H9 (cell line): ENCODE results near the gene UGT1A6. TPM values are rescaled to one million over a fixed set of nuclear protein-coding genes. Genes with fewer than 3 reads are reported as not detected.
A peak's percentile ranks its signal among the peaks of the same experiment; 100 is the strongest.

Experiments
- DNase-seq: peaks from one replicate; pipeline ENCODE4 v3.0.0-alpha.2; 2017
- H2AFZ ChIP-seq: one replicate; pipeline ENCODE4 v1.6.1; 2013; ENCODE audit warnings: mild to moderate bottlenecking, low read length, control low read depth, moderate library complexity
- H2AK5ac ChIP-seq: 2 replicates; pipeline ENCODE4 v1.6.1; 2013; ENCODE audit warnings: low read length, control low read depth, mixed read lengths; ENCODE audit not compliant: insufficient read length
- H2BK120ac ChIP-seq: one replicate; pipeline ENCODE4 v1.6.1; 2013; ENCODE audit warnings: low read depth, mild to moderate bottlenecking, low read length, control low read depth, inconsistent platforms; ENCODE audit not compliant: poor library complexity, severe bottlenecking
- H2BK12ac ChIP-seq: 2 replicates; pipeline ENCODE4 v1.6.1; 2013; ENCODE audit warnings: low read length, control low read depth, mixed read lengths, low read depth; ENCODE audit not compliant: insufficient read length
- H2BK15ac ChIP-seq: 2 replicates; pipeline ENCODE4 v1.6.1; 2013; ENCODE audit warnings: low read depth, low read length, control low read depth
- H2BK20ac ChIP-seq: one replicate; pipeline ENCODE4 v1.6.1; 2013; ENCODE audit warnings: low read depth, mild to moderate bottlenecking, low read length, control low read depth, inconsistent platforms; ENCODE audit not compliant: poor library complexity, severe bottlenecking
- H2BK5ac ChIP-seq: 2 replicates; pipeline ENCODE4 v1.6.1; 2013; ENCODE audit warnings: low read length, control low read depth, mixed read lengths; ENCODE audit not compliant: insufficient read length
- H3K14ac ChIP-seq: 2 replicates; pipeline ENCODE4 v1.6.1; 2013; ENCODE audit warnings: low read length, control low read depth; ENCODE audit not compliant: insufficient read depth
- H3K18ac ChIP-seq: 2 replicates; pipeline ENCODE4 v1.6.1; 2013; ENCODE audit warnings: low read depth, mild to moderate bottlenecking, mixed read lengths, low read length, control low read depth; ENCODE audit not compliant: insufficient read length
- H3K23ac ChIP-seq: 2 replicates; pipeline ENCODE4 v1.6.1; 2013; ENCODE audit warnings: low read length, control low read depth, mixed read lengths, low read depth; ENCODE audit not compliant: insufficient read length
- H3K23me2 ChIP-seq: 2 replicates; pipeline ENCODE4 v1.6.1; 2013; ENCODE audit warnings: low read depth, mild to moderate bottlenecking, mixed read lengths, low read length, control low read depth; ENCODE audit not compliant: insufficient read length, poor library complexity, severe bottlenecking
- H3K27ac ChIP-seq: 2 replicates; pipeline ENCODE4 v1.5.1; 2013; ENCODE audit warnings: low read length, control low read depth, mixed read lengths, low read depth; ENCODE audit not compliant: insufficient read length
- H3K27me3 ChIP-seq: 2 replicates; pipeline ENCODE4 v1.6.1; 2013; ENCODE audit warnings: low read length, control low read depth, inconsistent platforms; ENCODE audit not compliant: insufficient read depth
- H3K4ac ChIP-seq: 2 replicates; pipeline ENCODE4 v1.6.1; 2013; ENCODE audit warnings: low read depth, mild to moderate bottlenecking, control low read depth, inconsistent platforms, low read length, moderate library complexity
- H3K4me1 ChIP-seq: 2 replicates; pipeline ENCODE4 v1.6.1; 2013; ENCODE audit warnings: low read length, control low read depth, inconsistent platforms; ENCODE audit not compliant: insufficient read depth
- H3K4me2 ChIP-seq: 2 replicates; pipeline ENCODE4 v1.6.1; 2013; ENCODE audit warnings: low read length, control low read depth, mixed read lengths; ENCODE audit not compliant: insufficient read length, insufficient read depth
- H3K56ac ChIP-seq: 2 replicates; pipeline ENCODE4 v1.6.1; 2013; ENCODE audit warnings: low read depth, mild to moderate bottlenecking, mixed read lengths, low read length, control low read depth; ENCODE audit not compliant: insufficient read length
- H3K79me1 ChIP-seq: 2 replicates; pipeline ENCODE4 v1.6.1; 2013; ENCODE audit warnings: low read depth, mild to moderate bottlenecking, moderate library complexity, low read length, control low read depth, inconsistent platforms; ENCODE audit not compliant: insufficient read depth, poor library complexity, severe bottlenecking
- H3K79me2 ChIP-seq: 2 replicates; pipeline ENCODE4 v1.6.1; 2013; ENCODE audit warnings: low read length, control low read depth, inconsistent platforms; ENCODE audit not compliant: insufficient read depth
- H3K9ac ChIP-seq: 2 replicates; pipeline ENCODE4 v1.6.1; 2013; ENCODE audit warnings: low read length, control low read depth, mixed read lengths; ENCODE audit not compliant: insufficient read length; ENCODE audit errors: extremely low read depth
- H3K9me3 ChIP-seq: one replicate; pipeline ENCODE4 v1.6.1; 2013; ENCODE audit warnings: low read depth, low read length, inconsistent platforms; ENCODE audit not compliant: control insufficient read depth
- H3T11ph ChIP-seq: one replicate; pipeline ENCODE4 v1.6.1; 2013; ENCODE audit warnings: mild to moderate bottlenecking, low read length, control low read depth, inconsistent platforms
- H4K20me1 ChIP-seq: one replicate; pipeline ENCODE4 v1.6.1; 2013; ENCODE audit not compliant: control insufficient read depth, insufficient read length, insufficient read depth
- H4K5ac ChIP-seq: 2 replicates; pipeline ENCODE4 v1.6.1; 2013; ENCODE audit warnings: low read depth, mild to moderate bottlenecking, mixed read lengths, low read length, control low read depth; ENCODE audit not compliant: insufficient read length
- H4K8ac ChIP-seq: replicated peaks from 2 replicates; pipeline ENCODE4 v1.6.1; 2013; ENCODE audit warnings: low read length, control low read depth, mixed read lengths, low read depth; ENCODE audit not compliant: insufficient read length
- H4K91ac ChIP-seq: 2 replicates; pipeline ENCODE4 v1.6.1; 2013; ENCODE audit warnings: low read depth, mild to moderate bottlenecking, moderate library complexity, mixed read lengths, low read length, control low read depth; ENCODE audit not compliant: insufficient read length
- H3K27ac Mint-ChIP-seq, 3 experiments: 2 replicates in 2 of 3; 3 replicates in 1 of 3; pipeline ENCODE4 v1.8.0; 2020 to 2021; ENCODE audit warnings: mixed read lengths in 3 of 3, mild to moderate bottlenecking in 1 of 3, moderate library complexity in 1 of 3
- H3K27me3 Mint-ChIP-seq: 2 replicates; pipeline ENCODE4 v1.8.0; 2021; ENCODE audit warnings: low read depth, mild to moderate bottlenecking, moderate library complexity, mixed read lengths
- H3K36me3 Mint-ChIP-seq, 3 experiments: 2 replicates in 2 of 3; 3 replicates in 1 of 3; pipeline ENCODE4 v1.8.0; 2020 to 2021; ENCODE audit warnings: low read depth in 3 of 3, mixed read lengths in 3 of 3; ENCODE audit not compliant: insufficient read depth in 1 of 3
- H3K4me1 Mint-ChIP-seq, 2 experiments: 2 replicates each; pipeline ENCODE4 v1.8.0; 2020; ENCODE audit warnings: mixed read lengths in 2 of 2
- H3K4me3 Mint-ChIP-seq, 2 experiments: 2 replicates in 1 of 2; 3 replicates in 1 of 2; pipeline ENCODE4 v1.8.0; 2020 to 2021; ENCODE audit warnings: mild to moderate bottlenecking in 2 of 2, mixed read lengths in 2 of 2, moderate library complexity in 1 of 2
- H3K9me3 Mint-ChIP-seq, 2 experiments: 2 replicates in 1 of 2; 3 replicates in 1 of 2; pipeline ENCODE4 v1.8.0; 2020; ENCODE audit warnings: mild to moderate bottlenecking in 2 of 2, mixed read lengths in 2 of 2, moderate library complexity in 1 of 2
- CTCF ChIP-seq: fragments of 200-600 bp; sonication (generic); conservative IDR thresholded peaks from 3 replicates; pipeline ENCODE4 v1.8.0; 2021; ENCODE audit warnings: antibody characterized with exemption, mild to moderate bottlenecking
- WGBS: extraction: QIAGEN DNeasy Blood & Tissue Kit; methylation state at CpG from one replicate; pipeline ENCODE4 v1.1.7; 2013; ENCODE audit warnings: missing lambda C conversion rate, low lambda C conversion rate, mixed read lengths; ENCODE audit not compliant: insufficient read length; ENCODE audit errors: extremely low coverage; 5-methylcytosine and 5-hydroxymethylcytosine counted together
- total RNA-seq: library from RNA; stranded (reverse); gene quantifications from 2 replicates; pipeline ENCODE4 v1.2.1, GENCODE V29; 2021

The UGT1A6 gene
- total RNA-seq, 1 experiment from 2014 or later, result not detected

- WGBS, result no CpG with 5 or more reads among the region's 6 CpGs
- Histone ChIP-seq H3K4ac (no peak overlapping the region), H4K5ac (no peak overlapping the region), H3K18ac (no peak overlapping the region), H3K56ac (no peak overlapping the region), H2BK20ac (no peak overlapping the region), H3K4me1 (peaks cover 3% of the 10 kb centered on the region; the same call in 1 of the 2 replicates), H4K91ac (no peak overlapping the region), H3K27me3 (no peaks in the 10 kb centered on the region), H3K27ac (no peak overlapping the region), H3K79me2 (no peaks in the 10 kb centered on the region), H2BK5ac (no peak overlapping the region), H4K8ac (no peak overlapping the region), H4K20me1 (no peaks in the 10 kb centered on the region), H3K14ac (no peak overlapping the region), H2BK15ac (no peak overlapping the region), H3T11ph (no peak overlapping the region), H3K23me2 (no peaks in the 10 kb centered on the region), H2BK12ac (no peak overlapping the region), H2AK5ac (no peak overlapping the region), H3K9me3 (no peaks in the 10 kb centered on the region), H3K4me2 (no peak overlapping the region), H2AFZ (no peak overlapping the region), H2BK120ac (no peak overlapping the region), H3K79me1 (no peaks in the 10 kb centered on the region), H3K9ac (no peak overlapping the region), H3K23ac (no peak overlapping the region)
- Mint-ChIP-seq H3K4me3 (no peak overlapping the region), H3K4me1 (peaks cover 19 to 21% of the 10 kb centered on the region in 2 experiments), H3K9me3 (peaks cover 0 to 7% of the 10 kb centered on the region in 2 experiments; a peak in 2 of 5 replicates), H3K27ac (peak overlapping the region in 1 of 3 experiments; percentile 78; a peak in 2 of 7 replicates), H3K36me3 (no peaks in the 10 kb centered on the region; a peak in 1 of 7 replicates), H3K27me3 (no peaks in the 10 kb centered on the region)
- no peak for TF ChIP-seq CTCF
- no peak for DNase-seq
Observed at GRCh38 chr2:233693963-233694362, 1.3 kb downstream of the UGT1A6 start.
